Sigmoid colon (tissue), 4 donors: ENCODE results near the gene MED16.

Experiments used
- CTCF ChIP-seq, 4 experiments: fragments of 450-650 bp in 3 of 4; fragments of 200-600 bp in 1 of 4; IDR thresholded peaks; one replicate each; pipeline ENCODE4 v1.5.1; 2016 to 2019; ENCODE audit warnings: antibody characterized with exemption in 4 of 4, mild to moderate bottlenecking in 3 of 4, moderate library complexity in 2 of 4
- EP300 ChIP-seq, 4 donors: sonication (generic); formaldehyde crosslinking; IDR thresholded peaks; one replicate each; pipeline ENCODE4 v1.6.1; 2017; ENCODE audit warnings: antibody characterized with exemption in 4 of 4
- POLR2A ChIP-seq, 2 donors: fragments of 450-650 bp; IDR thresholded peaks; one replicate each; pipeline ENCODE4 v1.6.1; 2016; ENCODE audit warnings: antibody characterized with exemption in 2 of 2, mild to moderate bottlenecking in 2 of 2, moderate library complexity in 2 of 2
- POLR2AphosphoS5 ChIP-seq, 4 donors: sonication (generic); formaldehyde crosslinking; IDR thresholded peaks; one replicate each; pipeline ENCODE4 v1.6.1; 2017; ENCODE audit warnings: antibody characterized with exemption in 4 of 4

DNA sequence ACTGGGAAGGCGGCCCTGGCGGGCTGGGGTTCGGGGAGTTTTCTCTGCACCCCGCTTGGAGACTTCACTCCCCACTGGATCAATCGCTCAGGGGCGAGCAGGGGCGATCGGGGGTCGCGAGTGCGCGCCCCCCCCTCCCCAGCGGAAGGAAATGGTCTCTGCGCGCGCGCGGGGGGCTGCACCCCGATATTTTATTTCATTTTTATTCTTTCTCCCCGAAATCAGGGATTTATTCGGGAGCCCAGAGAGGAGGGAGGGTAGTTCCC is 33.3 kb upstream of the MED16 start:
- TF ChIP-seq CTCF (IDR thresholded peaks at IDR 0.05) = no peak
- TF ChIP-seq POLR2AphosphoS5 (IDR thresholded peaks at IDR 0.05) = no peak
- no peak for TF ChIP-seq POLR2A (IDR thresholded peaks at IDR 0.05)
- no peak for TF ChIP-seq EP300 (IDR thresholded peaks at IDR 0.05)
